HepG2 (cell line): ENCODE results near the gene ZCCHC7. TPM values are rescaled to one million over a fixed set of nuclear protein-coding genes. Genes with fewer than 3 reads are reported as not detected.

ENCODE experiments used
- AHDC1 ChIP-seq: sonication (generic); formaldehyde crosslinking; IDR thresholded peaks from 2 replicates; pipeline ENCODE4 v1.5.1; 2020; ENCODE audit warnings: mild to moderate bottlenecking, missing genetic modification reagents, borderline replicate concordance
- EED ChIP-seq: sonication (generic); formaldehyde crosslinking; IDR thresholded peaks from 2 replicates; pipeline ENCODE4 v1.5.0; 2020; ENCODE audit warnings: mild to moderate bottlenecking, missing genetic modification reagents
- HDAC1 ChIP-seq: sonication (generic); formaldehyde crosslinking; IDR thresholded peaks from 2 replicates; pipeline ENCODE4 v1.5.1; 2020; ENCODE audit warnings: mild to moderate bottlenecking, missing genetic modification reagents
- HNF4A ChIP-seq: sonication (generic); formaldehyde crosslinking; IDR thresholded peaks from 2 replicates; pipeline ENCODE4 v1.4.0; 2020; ENCODE audit warnings: missing genetic modification reagents
- HOXA5 ChIP-seq: sonication (generic); formaldehyde crosslinking; IDR thresholded peaks from 2 replicates; pipeline ENCODE4 v1.4.0; 2020; ENCODE audit warnings: missing genetic modification reagents
- MYC ChIP-seq: sonication (generic); formaldehyde crosslinking; IDR thresholded peaks from 2 replicates; pipeline ENCODE4 v1.9.0; 2021; ENCODE audit warnings: missing genetic modification reagents, borderline replicate concordance
- NFKB2 ChIP-seq: sonication (generic); formaldehyde crosslinking; IDR thresholded peaks from 2 replicates; pipeline ENCODE4 v1.4.0; 2020; ENCODE audit warnings: missing genetic modification reagents, borderline replicate concordance
- SALL2 ChIP-seq: sonication (generic); formaldehyde crosslinking; IDR thresholded peaks from 2 replicates; pipeline ENCODE4 v1.8.1; 2023; ENCODE audit warnings: mild to moderate bottlenecking, missing genetic modification reagents, inconsistent platforms
- ZFX ChIP-seq: sonication (generic); formaldehyde crosslinking; IDR thresholded peaks from 2 replicates; pipeline ENCODE4 v1.4.0; 2020; ENCODE audit warnings: mild to moderate bottlenecking, low read depth, missing genetic modification reagents, moderate library complexity
- ZNF512B ChIP-seq: sonication (generic); formaldehyde crosslinking; IDR thresholded peaks from 2 replicates; pipeline ENCODE4 v1.5.1; 2020; ENCODE audit warnings: missing genetic modification reagents, mild to moderate bottlenecking, borderline replicate concordance
- ZNF740 ChIP-seq: sonication (generic); formaldehyde crosslinking; IDR thresholded peaks from 2 replicates; pipeline ENCODE4 v1.4.0; 2020; ENCODE audit warnings: missing genetic modification reagents
- ZNF770 ChIP-seq: sonication (generic); formaldehyde crosslinking; IDR thresholded peaks from 2 replicates; pipeline ENCODE4 v1.5.0; 2020; ENCODE audit warnings: mild to moderate bottlenecking, missing genetic modification reagents
- ZNF83 ChIP-seq: sonication (generic); formaldehyde crosslinking; IDR thresholded peaks from 2 replicates; pipeline ENCODE4 v1.4.0; 2020; ENCODE audit warnings: missing genetic modification reagents, mild to moderate bottlenecking, borderline replicate concordance
- polyA plus RNA-seq, 8 experiments: library from polyadenylated mRNA; depleted of rRNA in 3 of 8; stranded (reverse) in 7 of 8; unstranded in 1 of 8; fragments of >200 nt; fragmentation: Illumina TruSeq in 4 of 8; extraction: Trizol in 4 of 8; gene quantifications; 2 replicates each; pipeline versions ENCODE4 v1.2.1 to v1.2.3, GENCODE V29; 2011 to 2016; ENCODE audit warnings: low read depth in 4 of 8, missing spikeins in 1 of 8, mixed read lengths in 1 of 8; ENCODE audit not compliant: insufficient read depth in 1 of 8
- total RNA-seq, 5 experiments: library from RNA; depleted of rRNA; stranded (reverse); fragments of >200 nt; fragmentation: Illumina TruSeq; extraction: Trizol; gene quantifications; 2 replicates each; pipeline ENCODE4 v1.2.3, GENCODE V29; 2016; ENCODE audit warnings: low read depth in 1 of 5
- TF ChIP-seq, protein P1 (sequence below): sonication (generic); formaldehyde crosslinking; IDR thresholded peaks from 2 replicates; pipeline ENCODE4 v1.5.0; 2020; ENCODE audit warnings: missing genetic modification reagents, mild to moderate bottlenecking, borderline replicate concordance

ZCCHC7 gene
- total and polyA plus RNA-seq, 2 of the 13 experiments (the other 11 are each of a cell fraction or from before 2014, with no cell fraction given): 13.6 to 19.3 TPM

- TF ChIP-seq AHDC1 (CRISPR knock-in tag) (0 out of 2 replicates have a peak, but pooled peaks have one; percentile 24), ZNF512B (CRISPR knock-in tag) (0 out of 2 replicates have a peak, but pooled peaks have one; percentile 44), ZNF83 (CRISPR knock-in tag) (0 out of 2 replicates have a peak, but pooled peaks have one; percentile 37), EED (CRISPR knock-in tag) (0 out of 2 replicates have a peak, but pooled peaks have one; percentile 61), ZNF770 (CRISPR knock-in tag) (peak; percentile 60; the same call in 1 of the 2 replicates), HNF4A (CRISPR knock-in tag) (0 out of 2 replicates have a peak, but pooled peaks have one; percentile 0), SALL2 (0 out of 2 replicates have a peak, but pooled peaks have one; percentile 17), HOXA5 (0 out of 2 replicates have a peak, but pooled peaks have one; percentile 24), HDAC1 (CRISPR knock-in tag) (0 out of 2 replicates have a peak, but pooled peaks have one; percentile 13), MYC (CRISPR knock-in tag) (peak; percentile 36; the same call in 1 of the 2 replicates), ZFX (CRISPR knock-in tag) (0 out of 2 replicates have a peak, but pooled peaks have one; percentile 11), ZNF740 (CRISPR knock-in tag) (0 out of 2 replicates have a peak, but pooled peaks have one; percentile 32), NFKB2 (CRISPR knock-in tag) (0 out of 2 replicates have a peak, but pooled peaks have one; percentile 42)
- TF ChIP-seq, protein P1, sequence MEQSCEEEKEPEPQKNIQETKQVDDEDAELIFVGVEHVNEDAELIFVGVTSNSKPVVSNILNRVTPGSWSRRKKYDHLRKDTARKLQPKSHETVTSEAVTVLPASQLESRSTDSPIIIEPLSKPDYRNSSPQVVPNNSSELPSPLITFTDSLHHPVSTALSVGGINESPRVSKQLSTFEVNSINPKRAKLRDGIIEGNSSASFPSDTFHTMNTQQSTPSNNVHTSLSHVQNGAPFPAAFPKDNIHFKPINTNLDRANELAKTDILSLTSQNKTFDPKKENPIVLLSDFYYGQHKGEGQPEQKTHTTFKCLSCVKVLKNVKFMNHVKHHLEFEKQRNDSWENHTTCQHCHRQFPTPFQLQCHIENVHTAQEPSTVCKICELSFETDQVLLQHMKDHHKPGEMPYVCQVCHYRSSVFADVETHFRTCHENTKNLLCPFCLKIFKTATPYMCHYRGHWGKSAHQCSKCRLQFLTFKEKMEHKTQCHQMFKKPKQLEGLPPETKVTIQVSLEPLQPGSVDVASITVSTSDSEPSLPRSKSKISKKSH (CRISPR knock-in tag): peak; percentile 61
These were observed 40.2 kb upstream of the ZCCHC7 start (continued) for GRCh38 chr9:37080165-37080628.
